Activated CD8-positive, alpha-beta T cell treated with anti-CD3 and anti-CD28 coated beads for 36 hours (primary cell): ENCODE measurements around the gene CBX7. TPM values are rescaled to one million over a fixed set of nuclear protein-coding genes. Genes with fewer than 3 reads are reported as not detected.

ENCODE experiments used
- ATAC-seq: fragments of 200-7000 bp; cut with Tn5 transposase; one replicate; pipeline ENCODE4 v1.10.0; 2021; ENCODE audit warnings: mild to moderate bottlenecking, moderate library complexity
- CTCF ChIA-PET: fragments of 350-600 bp; sonication (Branson Sonifier 250); formaldehyde crosslinking; loops from one replicate; lab custom pipeline; 2021; ENCODE audit warnings: antibody characterized with exemption; lab: Charles Lee
- POLR2A ChIA-PET: fragments of 350-600 bp; sonication (Branson Sonifier 250); formaldehyde crosslinking; loops from one replicate; lab custom pipeline; 2021; ENCODE audit warnings: antibody characterized with exemption; lab: Charles Lee
- DNase-seq: peaks from one replicate; pipeline ENCODE4 v3.0.0-alpha.2; 2020
- H3K27ac Mint-ChIP-seq: one replicate; pipeline ENCODE4 v1.8.0; 2021; ENCODE audit warnings: mild to moderate bottlenecking, mixed read lengths
- H3K27me3 Mint-ChIP-seq: one replicate; pipeline ENCODE4 v1.8.0; 2021; ENCODE audit warnings: mixed read lengths
- H3K36me3 Mint-ChIP-seq: one replicate; pipeline ENCODE4 v1.8.0; 2021; ENCODE audit warnings: low read depth, mixed read lengths
- H3K4me1 Mint-ChIP-seq: one replicate; pipeline ENCODE4 v1.8.0; 2021; ENCODE audit warnings: low read depth, mixed read lengths
- H3K4me3 Mint-ChIP-seq: one replicate; pipeline ENCODE4 v1.8.0; 2021; ENCODE audit warnings: mild to moderate bottlenecking, moderate library complexity, mixed read lengths
- H3K9me3 Mint-ChIP-seq: one replicate; pipeline ENCODE4 v1.8.0; 2021; ENCODE audit warnings: mixed read lengths
- CTCF ChIP-seq: fragments of 200-600 bp; IDR thresholded peaks from one replicate; pipeline ENCODE4 v1.8.0; 2022; ENCODE audit warnings: antibody characterized with exemption, mild to moderate bottlenecking
- intact Hi-C: fragments of 100-400 bp; cut with micrococcal nuclease; formaldehyde crosslinking; loops from one replicate; pipeline ENCODE4 v1.10.0; 2022
- total RNA-seq, 2 experiments: library from RNA; stranded (reverse); gene quantifications; one replicate each; pipeline ENCODE4 v1.2.3, GENCODE V29; 2021

Gene CBX7
- total RNA-seq, 2 experiments from 2014 or later, result 23.6 to 25.0 TPM

- no peak for TF ChIP-seq CTCF
- ChIA-PET POLR2A (no interaction called here), CTCF (interaction anchor here (3.0 kb wide), 1 partner anchor 10 kb away, joined by 20 read pairs; no protein-coding TSS in a partner anchor)
- H3K4me1 Mint-ChIP-seq, result peaks cover 11% of the 10 kb centered on the region
- no peak overlapping the region for H3K27ac Mint-ChIP-seq
- H3K36me3 Mint-ChIP-seq, result no peaks in the 10 kb centered on the region
- no peaks in the 10 kb centered on the region for H3K9me3 Mint-ChIP-seq
- intact Hi-C loops, result no loop called here
- DNase-seq, result no peak
- no peaks in the 10 kb centered on the region for H3K27me3 Mint-ChIP-seq
- ATAC-seq, result no peak
- H3K4me3 Mint-ChIP-seq, result no peak overlapping the region
Measured at GRCh38 chr22:39181356-39181755, 28.9 kb upstream of the CBX7 start.

- intact Hi-C loops, result no loop called here
- no peaks in the 10 kb centered on the region for H3K27me3 Mint-ChIP-seq
- no peak for TF ChIP-seq CTCF
- H3K4me1 Mint-ChIP-seq, result peaks cover 16% of the 10 kb centered on the region
- no peaks in the 10 kb centered on the region for H3K36me3 Mint-ChIP-seq
- H3K4me3 Mint-ChIP-seq, result no peak overlapping the region
- no peak for DNase-seq
- CTCF ChIA-PET, result interaction anchor here (1.5 kb wide), 2 partner anchors 10 to 131 kb away, joined by 3 read pairs; no protein-coding TSS in a partner anchor
- ATAC-seq, result no peak
- POLR2A ChIA-PET, result interaction anchor here (0.6 kb wide), 1 partner anchor 79 kb away, joined by 3 read pairs; no protein-coding TSS in a partner anchor
- H3K9me3 Mint-ChIP-seq, result no peaks in the 10 kb centered on the region
- no peak overlapping the region for H3K27ac Mint-ChIP-seq
Measured at GRCh38 chr22:39179841-39180335, 27.4 kb upstream of the CBX7 start.

- no peaks in the 10 kb centered on the region for H3K9me3 Mint-ChIP-seq
- H3K36me3 Mint-ChIP-seq, result no peaks in the 10 kb centered on the region
- ATAC-seq (no peak), DNase-seq (no peak)
- H3K27me3 Mint-ChIP-seq, result no peaks in the 10 kb centered on the region
- intact Hi-C loops, result no loop called here
- no peak for TF ChIP-seq CTCF
- ChIA-PET CTCF (interaction anchor here (1.5 kb wide), 2 partner anchors 9 to 132 kb away, joined by 3 read pairs; no protein-coding TSS in a partner anchor), POLR2A (no interaction called here)
- no peak overlapping the region for H3K4me3 Mint-ChIP-seq
- H3K27ac Mint-ChIP-seq, result no peak overlapping the region
- peaks cover 21% of the 10 kb centered on the region for H3K4me1 Mint-ChIP-seq
Measured at GRCh38 chr22:39179401-39179827, 26.9 kb upstream of the CBX7 start.

- Mint-ChIP-seq H3K27me3 (no peaks in the 10 kb centered on the region), H3K9me3 (no peaks in the 10 kb centered on the region), H3K36me3 (no peaks in the 10 kb centered on the region), H3K4me1 (peaks cover 30% of the 10 kb centered on the region), H3K27ac (peak overlapping the region; percentile 12), H3K4me3 (no peak overlapping the region)
- intact Hi-C loops, result no loop called here
- DNase-seq (no peak), ATAC-seq (no peak)
- TF ChIP-seq CTCF, result no peak
- ChIA-PET CTCF (interaction anchor here (1.5 kb wide), 2 partner anchors 8 to 133 kb away, joined by 3 read pairs; no protein-coding TSS in a partner anchor), POLR2A (no interaction called here)
Measured at GRCh38 chr22:39178206-39179111, 26.0 kb upstream of the CBX7 start.

- no peak overlapping the region for H3K4me3 Mint-ChIP-seq
- no peak for DNase-seq
- ChIA-PET CTCF (no interaction called here), POLR2A (no interaction called here)
- TF ChIP-seq CTCF, result no peak
- intact Hi-C loops, result no loop called here
- no peak for ATAC-seq
- no peaks in the 10 kb centered on the region for H3K9me3 Mint-ChIP-seq
- H3K36me3 Mint-ChIP-seq, result no peaks in the 10 kb centered on the region
- H3K27ac Mint-ChIP-seq, result peak overlapping the region; percentile 12
- no peaks in the 10 kb centered on the region for H3K27me3 Mint-ChIP-seq
- peaks cover 37% of the 10 kb centered on the region for H3K4me1 Mint-ChIP-seq
Measured at GRCh38 chr22:39177791-39178190, 25.3 kb upstream of the CBX7 start.
